GM19397 (cell line): ENCODE measurements around the gene SLC9A7.
A peak's percentile ranks its signal among the peaks of the same experiment; 100 is the strongest.

ENCODE experiments used
- ATAC-seq: cut with Tn5 transposase; IDR thresholded peaks from one replicate; pipeline ENCODE4 v1.9.1; 2021; ENCODE audit warnings: mild to moderate bottlenecking, moderate library complexity; ENCODE audit not compliant: unreplicated experiment

Gene SLC9A7

GRCh38 chrX:46653482-46653881 is 105.4 kb downstream of the SLC9A7 start:
- no peak for ATAC-seq

GRCh38 chrX:46649421-46650260 is 109.3 kb downstream of the SLC9A7 start:
- ATAC-seq, result no peak

- ATAC-seq, result no peak
These were observed 110.3 kb downstream of the SLC9A7 start for GRCh38 chrX:46648660-46649059.

GRCh38 chrX:46647251-46647650 is 111.7 kb downstream of the SLC9A7 start:
- no peak for ATAC-seq

GRCh38 chrX:46645614-46646013 is 113.3 kb downstream of the SLC9A7 start:
- ATAC-seq, result no peak

GRCh38 chrX:46643636-46644035 is 115.3 kb downstream of the SLC9A7 start:
- no peak for ATAC-seq

GRCh38 chrX:46642145-46642544 is 116.8 kb downstream of the SLC9A7 start:
- no peak for ATAC-seq

- no peak for ATAC-seq
These were observed 121.0 kb downstream of the SLC9A7 start for GRCh38 chrX:46637938-46638337.

GRCh38 chrX:46636223-46636622 is 122.7 kb downstream of the SLC9A7 start:
- ATAC-seq, result no peak

- no peak for ATAC-seq
These were observed 123.7 kb downstream of the SLC9A7 start for GRCh38 chrX:46635186-46635585.

- no peak for ATAC-seq
These were observed 124.3 kb downstream of the SLC9A7 start for GRCh38 chrX:46634577-46634976.

GRCh38 chrX:46630141-46630540 is 128.8 kb downstream of the SLC9A7 start:
- no peak for ATAC-seq

- peak; percentile 81 for ATAC-seq
These were observed 130.2 kb downstream of the SLC9A7 start for GRCh38 chrX:46628460-46629371.

- ATAC-seq, result no peak
These were observed 131.1 kb downstream of the SLC9A7 start for GRCh38 chrX:46627711-46628419.

GRCh38 chrX:46627062-46627461 is 131.9 kb downstream of the SLC9A7 start:
- ATAC-seq, result no peak

- ATAC-seq, result no peak
These were observed 132.4 kb downstream of the SLC9A7 start for GRCh38 chrX:46626566-46626965.

GRCh38 chrX:46624090-46624786 is 134.7 kb downstream of the SLC9A7 start:
- no peak for ATAC-seq

GRCh38 chrX:46621572-46621971 is 137.3 kb downstream of the SLC9A7 start:
- ATAC-seq, result no peak

- ATAC-seq, result no peak
These were observed 138.4 kb downstream of the SLC9A7 start for GRCh38 chrX:46620505-46620904.

GRCh38 chrX:46618947-46619346 is 140.0 kb downstream of the SLC9A7 start:
- ATAC-seq, result no peak

GRCh38 chrX:46617906-46618305 is 141.0 kb downstream of the SLC9A7 start:
- no peak for ATAC-seq
